GM19239 (cell line): ENCODE results near the gene GOLGA6A.

Source experiments
- DNase-seq: peaks from one replicate; pipeline ENCODE4 v3.0.0; 2011; ENCODE audit warnings: low spot score; ENCODE audit not compliant: insufficient read length
- FAIRE-seq: peaks from 2 replicates; lab custom pipeline; 2011; peaks lifted over from hg19 to GRCh38; lab: Jason Lieb, UNC

Gene GOLGA6A

GRCh38 chr15:74038707-74039655, 43.4 kb downstream of the GOLGA6A start:
- no peak for FAIRE-seq
- DNase-seq: no peak

- DNase-seq (no peak), FAIRE-seq (no peak)
Measured at GRCh38 chr15:74037171-74038117, 44.9 kb downstream of the GOLGA6A start.

- no peak for FAIRE-seq
- DNase-seq: no peak
Measured at GRCh38 chr15:74036271-74037170, 45.8 kb downstream of the GOLGA6A start.

- FAIRE-seq (no peak), DNase-seq (no peak)
Measured at GRCh38 chr15:74035121-74036017, 47.0 kb downstream of the GOLGA6A start.

GRCh38 chr15:74034206-74034755, 48.1 kb downstream of the GOLGA6A start:
- FAIRE-seq: no peak
- DNase-seq: no peak

GRCh38 chr15:74032606-74033561, 49.5 kb downstream of the GOLGA6A start:
- DNase-seq: no peak
- FAIRE-seq: no peak

- DNase-seq (no peak), FAIRE-seq (no peak)
Measured at GRCh38 chr15:74032046-74032445, 50.3 kb downstream of the GOLGA6A start.

- DNase-seq (no peak), FAIRE-seq (no peak)
Measured at GRCh38 chr15:74028646-74029045, 53.7 kb downstream of the GOLGA6A start.

GRCh38 chr15:74027688-74028087, 54.7 kb downstream of the GOLGA6A start:
- no peak for DNase-seq

GRCh38 chr15:74025436-74025835, 56.9 kb downstream of the GOLGA6A start:
- DNase-seq (no peak), FAIRE-seq (no peak)

More at GRCh38 chr15:74027688-74028087, 54.7 kb downstream of the GOLGA6A start:
- no peak for FAIRE-seq

GRCh38 chr15:74024687-74025086, 57.7 kb downstream of the GOLGA6A start:
- no peak for FAIRE-seq
- no peak for DNase-seq

GRCh38 chr15:74022706-74023470, 59.5 kb downstream of the GOLGA6A start:
- FAIRE-seq: no peak
- no peak for DNase-seq
